KMS-11 (cell line): ENCODE results near the gene ABCC11.

ENCODE experiments used
- H2AFZ ChIP-seq: fragments of 200-600 bp; sonication (generic); 2 replicates; pipeline ENCODE4 v1.6.1; 2016; ENCODE audit warnings: antibody characterized with exemption, mixed run types, low read depth
- H3K27ac ChIP-seq: fragments of 200-600 bp; sonication (generic); 2 replicates; pipeline ENCODE4 v1.6.1; 2016; ENCODE audit warnings: mild to moderate bottlenecking, mixed run types
- H3K27me3 ChIP-seq: fragments of 200-600 bp; sonication (generic); 2 replicates; pipeline ENCODE4 v1.6.1; 2017; ENCODE audit warnings: mild to moderate bottlenecking, low read depth, mixed run types, moderate library complexity; ENCODE audit not compliant: insufficient read depth
- H3K36me3 ChIP-seq: fragments of 200-600 bp; sonication (generic); 2 replicates; pipeline ENCODE4 v1.6.1; 2017; ENCODE audit warnings: mild to moderate bottlenecking, mixed run types; ENCODE audit not compliant: insufficient read depth
- H3K4me1 ChIP-seq: fragments of 200-600 bp; sonication (generic); 2 replicates; pipeline ENCODE4 v1.6.1; 2016; ENCODE audit warnings: mild to moderate bottlenecking, low read depth, mixed run types; ENCODE audit not compliant: poor library complexity, severe bottlenecking
- H3K4me2 ChIP-seq: fragments of 200-600 bp; sonication (generic); 2 replicates; pipeline ENCODE4 v1.7.0; 2016; ENCODE audit warnings: mild to moderate bottlenecking, mixed run types
- H3K4me3 ChIP-seq: fragments of 200-600 bp; sonication (generic); IDR thresholded peaks from 2 replicates; pipeline ENCODE4 v1.6.1; 2017; ENCODE audit warnings: low read depth, low read length, mixed read lengths; ENCODE audit not compliant: insufficient read depth
- H3K79me2 ChIP-seq: fragments of 200-600 bp; sonication (generic); 2 replicates; pipeline ENCODE4 v1.6.1; 2016; ENCODE audit warnings: low read depth, mixed run types; ENCODE audit not compliant: insufficient read depth
- H3K9ac ChIP-seq: fragments of 200-600 bp; sonication (generic); 2 replicates; pipeline ENCODE4 v1.6.1; 2016; ENCODE audit warnings: mild to moderate bottlenecking, mixed run types
- H4K20me1 ChIP-seq: fragments of 200-600 bp; sonication (generic); 2 replicates; pipeline ENCODE4 v1.6.1; 2016; ENCODE audit warnings: mild to moderate bottlenecking, mixed run types; ENCODE audit not compliant: insufficient read depth
- CTCF ChIP-seq: fragments of 200-600 bp; sonication (generic); conservative IDR thresholded peaks from 2 replicates; pipeline ENCODE4 v1.6.1; 2017; ENCODE audit warnings: low read depth, mild to moderate bottlenecking, antibody characterized with exemption, low read length, moderate library complexity, mixed read lengths

Gene ABCC11

GRCh38 chr16:48156790-48157209 lies 90.5 kb downstream of the ABCC11 start:
- no peaks in the 10 kb centered on the region for H4K20me1 ChIP-seq
- H2AFZ ChIP-seq = no peak overlapping the region
- no peak overlapping the region for H3K9ac ChIP-seq
- H3K36me3 ChIP-seq = no peaks in the 10 kb centered on the region
- TF ChIP-seq CTCF = peak; percentile 73
- no peaks in the 10 kb centered on the region for H3K79me2 ChIP-seq
- no peak overlapping the region for H3K4me3 ChIP-seq
- no peaks in the 10 kb centered on the region for H3K4me1 ChIP-seq
- no peak overlapping the region for H3K4me2 ChIP-seq
- H3K27ac ChIP-seq = no peak overlapping the region
- H3K27me3 ChIP-seq = no peaks in the 10 kb centered on the region

- H3K27ac ChIP-seq = no peak within 1 kb of the TSS
- no peak within 1 kb of the TSS for H2AFZ ChIP-seq
- no peaks in the 10 kb centered on the region for H3K27me3 ChIP-seq
- no peaks in the 10 kb centered on the region for H3K79me2 ChIP-seq
- no peaks in the 10 kb centered on the region for H3K4me1 ChIP-seq
- no peak within 1 kb of the TSS for H3K4me2 ChIP-seq
- H4K20me1 ChIP-seq = no peaks in the 10 kb centered on the region
- no peaks in the 10 kb centered on the region for H3K36me3 ChIP-seq
- H3K4me3 ChIP-seq = no peak within 1 kb of the TSS
- H3K9ac ChIP-seq = no peak within 1 kb of the TSS
- no peak for TF ChIP-seq CTCF
These were observed 91.2 kb downstream of the ABCC11 start, which contains the start of gene ABCC12 for GRCh38 chr16:48155926-48156789. Gene ABCC12 (minus strand): TSS chr16:48155993. CDS start chr16:48146424, 9,569 bp downstream.

GRCh38 chr16:48153774-48154173 lies 93.6 kb downstream of the ABCC11 start:
- Histone ChIP-seq H3K9ac (no peak overlapping the region), H2AFZ (no peak overlapping the region), H3K27ac (no peak overlapping the region), H3K4me1 (no peaks in the 10 kb centered on the region), H3K27me3 (no peaks in the 10 kb centered on the region), H3K36me3 (no peaks in the 10 kb centered on the region), H3K4me3 (no peak overlapping the region), H4K20me1 (no peaks in the 10 kb centered on the region), H3K4me2 (no peak overlapping the region), H3K79me2 (no peaks in the 10 kb centered on the region)
- TF ChIP-seq CTCF = no peak

GRCh38 chr16:48152226-48152625 lies 95.1 kb downstream of the ABCC11 start:
- H3K27me3 ChIP-seq = no peaks in the 10 kb centered on the region
- no peak overlapping the region for H3K4me3 ChIP-seq
- H3K27ac ChIP-seq = no peak overlapping the region
- H4K20me1 ChIP-seq = no peaks in the 10 kb centered on the region
- no peak overlapping the region for H2AFZ ChIP-seq
- H3K79me2 ChIP-seq = no peaks in the 10 kb centered on the region
- H3K4me2 ChIP-seq = no peak overlapping the region
- H3K36me3 ChIP-seq = no peaks in the 10 kb centered on the region
- no peak for TF ChIP-seq CTCF
- no peak overlapping the region for H3K9ac ChIP-seq
- no peaks in the 10 kb centered on the region for H3K4me1 ChIP-seq
